ENCODE results near the gene BMAL1.

Gene BMAL1

DNA sequence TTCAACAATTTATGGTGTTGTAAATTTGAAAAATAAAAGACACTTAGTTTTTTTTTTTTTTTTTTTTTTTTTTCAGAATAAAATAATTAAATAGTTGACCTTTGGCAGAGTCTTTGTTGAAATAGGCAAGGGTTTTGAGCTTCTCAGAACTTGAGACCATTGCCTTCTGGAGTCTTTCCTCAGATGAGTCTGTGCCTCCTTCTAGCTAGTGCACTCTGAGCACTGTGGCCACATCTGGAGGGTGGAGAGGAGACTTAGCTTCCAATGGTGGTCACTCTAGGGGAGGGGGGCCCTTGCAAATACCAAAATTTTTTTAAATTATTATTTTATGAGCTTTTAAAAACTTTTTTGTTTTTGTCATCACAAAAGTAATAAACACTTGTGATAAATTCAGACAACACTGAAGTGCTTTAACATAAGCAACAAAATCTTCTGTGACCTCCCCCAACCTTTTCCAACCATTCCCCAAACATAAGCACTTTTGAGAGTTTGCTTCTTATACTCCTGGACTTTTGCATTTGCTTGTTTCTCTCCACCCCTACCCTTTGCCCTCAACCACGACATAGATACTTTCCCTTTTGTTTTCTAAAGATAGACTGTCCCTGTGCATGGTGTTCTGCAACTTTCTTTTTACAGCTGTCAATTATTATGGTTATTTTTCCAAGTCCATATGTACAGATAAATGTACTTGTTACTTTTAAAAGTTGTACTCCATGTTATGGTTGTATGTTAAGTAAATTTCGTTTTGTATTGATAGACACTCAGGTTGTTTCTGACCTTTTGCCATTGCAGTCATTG is 41.1 kb downstream of the BMAL1 start:
- peak in 2 of 3 donors; percentile 19 to 29 for DNase-seq

DNA sequence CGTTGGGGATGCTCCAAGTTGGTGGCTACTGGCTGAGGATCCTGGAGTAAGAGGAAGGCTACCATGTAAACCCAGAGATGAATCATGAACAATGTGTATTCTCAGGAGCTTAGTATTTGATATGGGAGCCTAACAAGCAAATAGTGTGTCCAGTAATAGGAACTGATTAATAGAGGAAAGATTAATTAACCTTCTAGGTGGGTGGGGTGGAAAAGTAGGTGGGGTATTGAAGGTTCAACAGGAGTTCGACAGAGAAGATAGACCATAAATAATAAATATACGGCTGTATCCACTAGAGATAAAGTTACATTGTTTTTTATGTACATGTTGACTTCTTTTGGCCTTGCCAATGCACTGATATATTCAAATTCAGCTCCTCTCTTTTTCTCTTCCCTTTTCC is 43.1 kb downstream of the BMAL1 start:
- no peak for DNase-seq

DNA sequence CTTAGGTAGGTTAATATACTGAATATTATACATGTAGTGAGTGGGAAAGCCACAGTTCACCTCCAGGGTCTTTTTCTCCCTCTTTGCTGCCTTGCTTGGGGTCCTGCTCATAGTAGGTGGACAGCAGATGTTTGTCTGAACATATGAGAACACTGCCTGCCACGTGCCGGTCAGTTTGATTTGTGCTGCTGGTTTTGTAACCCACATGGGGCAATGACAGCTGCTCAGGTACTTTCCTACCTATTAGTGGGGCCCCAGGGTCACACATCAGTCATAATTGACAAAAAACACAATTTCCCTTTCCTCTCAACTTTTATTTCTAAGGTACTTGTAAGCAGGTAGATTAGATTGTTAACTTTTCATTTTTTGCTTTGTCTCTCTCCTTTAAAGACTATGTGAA is 43.8 kb downstream of the BMAL1 start:
- DNase-seq: no peak

DNA sequence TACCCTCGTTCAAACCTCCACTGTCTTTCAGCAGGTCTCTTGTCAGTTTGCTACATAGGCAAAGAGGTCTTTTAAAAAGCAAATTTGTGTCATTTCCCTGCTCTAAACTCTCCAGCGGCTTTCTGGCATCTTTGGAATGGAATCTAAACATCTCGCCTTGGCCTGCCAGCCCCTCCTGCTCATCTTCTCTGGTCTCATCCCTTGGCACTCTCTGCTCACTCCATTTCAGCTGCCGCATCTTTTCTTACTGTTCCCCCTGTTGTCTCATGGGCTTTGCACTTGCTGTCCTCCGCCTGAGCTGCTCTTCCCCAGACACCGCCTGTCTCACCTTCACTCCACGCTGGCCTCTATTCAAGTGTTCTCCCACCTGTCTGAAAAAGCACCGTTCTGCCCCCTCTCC is 46.6 kb downstream of the BMAL1 start:
- DNase-seq: no peak

DNA sequence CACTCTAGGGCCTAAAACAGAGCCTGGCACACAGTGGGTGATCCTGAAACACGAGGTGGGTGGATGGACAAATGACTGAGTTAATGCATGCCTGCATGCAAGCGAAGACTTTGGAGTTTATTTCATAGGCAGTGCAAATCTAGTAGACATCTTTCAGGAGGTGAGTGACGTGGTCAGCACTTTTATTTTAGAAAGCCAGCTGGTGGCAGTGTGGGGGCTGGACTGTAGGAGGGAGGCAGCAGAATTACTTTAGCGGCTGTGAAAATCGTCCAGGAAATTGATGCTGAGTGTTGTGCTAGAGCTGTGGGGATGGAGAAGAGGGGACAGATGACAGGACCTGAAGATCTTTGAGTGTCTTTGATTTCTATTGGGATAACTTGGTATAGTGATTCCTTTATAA is 47.1 kb downstream of the BMAL1 start:
- DNase-seq: no peak

DNA sequence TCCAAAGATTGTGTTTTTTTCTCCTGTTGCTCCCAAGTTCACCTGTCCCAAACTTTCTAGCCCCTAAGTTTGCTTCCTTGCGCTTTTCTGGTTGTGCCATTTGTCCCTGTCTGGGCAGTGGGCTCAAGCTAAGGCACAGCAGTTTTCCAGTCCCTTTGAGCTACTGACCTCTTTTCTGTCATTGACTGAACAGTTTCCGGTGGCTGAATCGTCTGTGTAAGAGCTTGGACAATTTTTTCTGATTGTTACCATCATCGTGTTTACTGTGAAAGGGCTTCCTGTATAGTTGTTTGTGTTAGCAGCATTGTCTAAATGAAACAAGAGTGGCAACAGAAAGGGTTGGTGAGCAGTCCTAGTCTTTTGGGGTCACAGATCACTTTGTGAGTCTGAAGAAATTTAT is 49.8 kb downstream of the BMAL1 start:
- no peak for DNase-seq

DNA sequence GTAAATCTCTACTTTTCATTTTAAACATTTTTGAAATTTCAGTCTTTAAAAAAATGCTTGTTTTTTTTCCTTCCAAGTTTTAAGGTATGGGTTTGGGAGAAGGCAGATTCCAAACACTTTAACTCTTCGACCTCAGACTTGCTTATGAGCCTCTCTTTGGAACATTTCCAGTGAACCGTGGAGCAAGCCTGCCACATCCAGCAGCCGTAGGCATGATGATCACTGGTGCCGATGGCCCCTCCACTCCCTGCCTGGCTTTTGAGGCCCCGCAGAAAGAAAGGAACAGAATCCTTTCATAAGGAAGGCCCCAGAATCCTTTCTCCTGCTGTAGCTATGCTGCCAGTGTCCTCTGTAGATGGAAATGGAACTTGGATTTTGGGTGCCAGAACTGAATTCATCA is 50.7 kb downstream of the BMAL1 start:
- DNase-seq: no peak

DNA sequence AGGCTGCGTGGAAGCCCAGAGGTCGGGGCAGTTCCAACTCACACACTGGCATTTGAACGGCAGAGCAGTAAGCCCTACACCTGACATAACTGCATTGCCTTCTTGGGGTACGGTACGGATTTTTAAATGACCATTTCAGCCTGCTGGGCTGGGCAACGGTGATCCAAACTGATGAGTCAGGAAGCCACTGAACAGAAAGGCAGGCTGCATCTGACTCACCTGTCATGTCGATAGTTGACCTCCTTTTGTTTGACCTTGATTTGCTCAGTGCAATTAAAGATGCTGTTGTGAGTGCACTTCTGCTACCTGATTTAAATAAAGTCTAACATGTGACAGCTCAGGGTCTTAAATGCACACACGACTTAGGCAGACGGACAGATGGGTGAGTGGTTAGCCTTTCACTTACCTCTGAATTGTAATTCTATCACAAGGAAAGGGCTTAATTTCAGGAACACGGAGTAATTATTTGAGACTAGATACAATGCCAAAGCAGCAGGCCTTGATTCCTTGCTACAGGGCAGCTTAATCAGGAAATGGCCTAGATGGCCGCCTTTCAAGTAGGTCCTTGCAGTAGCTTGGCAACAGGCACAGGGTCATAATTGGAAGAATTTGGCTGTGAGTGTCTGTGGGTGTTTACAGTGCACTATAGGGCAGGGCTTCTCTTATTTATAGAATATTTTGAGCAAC is 52.2 kb downstream of the BMAL1 start:
- no peak for DNase-seq

DNA sequence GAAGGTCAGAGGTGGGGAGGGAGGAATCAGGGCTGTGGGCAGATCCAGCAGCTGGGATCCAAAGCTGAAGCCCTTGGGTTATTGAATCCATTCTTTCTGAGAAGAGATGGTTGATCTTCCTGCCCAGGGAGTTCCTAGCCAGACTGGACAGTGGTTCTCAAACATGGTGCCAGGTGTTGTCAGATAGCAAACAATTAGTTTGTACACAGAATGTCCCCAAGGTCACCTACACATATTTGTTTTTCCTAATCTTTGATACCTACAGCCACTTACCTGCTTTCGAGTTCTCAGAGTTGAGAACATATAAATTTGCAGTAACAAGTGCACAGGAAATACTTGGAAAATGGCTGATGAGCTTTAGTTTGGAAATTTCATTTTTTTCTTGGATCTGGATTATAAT is 54.5 kb downstream of the BMAL1 start:
- DNase-seq: no peak

DNA sequence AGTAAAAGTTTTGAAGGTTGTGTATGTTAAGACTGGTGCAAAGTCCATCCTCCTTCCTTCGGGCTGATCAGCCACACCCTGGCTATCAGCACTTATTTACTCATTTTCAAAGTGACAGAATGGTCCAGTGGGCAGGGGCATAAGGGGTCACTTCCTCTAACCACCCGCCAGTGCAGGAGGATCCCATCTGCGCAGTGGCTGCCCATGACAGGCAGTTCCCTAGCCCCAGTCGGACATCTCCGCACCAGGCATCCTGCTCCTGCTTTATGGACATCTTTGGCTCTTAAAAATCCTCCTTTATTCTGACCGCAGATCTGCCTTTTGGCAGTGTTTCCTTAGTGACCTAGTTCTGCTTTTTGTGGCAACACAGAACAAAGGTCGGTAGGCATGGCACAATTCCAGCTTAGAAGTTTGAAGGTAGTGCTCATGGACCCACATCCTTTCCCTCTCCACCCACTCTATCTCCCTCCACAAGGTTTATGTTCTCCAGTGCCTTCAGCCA is 55.9 kb downstream of the BMAL1 start:
- DNase-seq: peak; percentile 41 to 57 (median 56)

DNA sequence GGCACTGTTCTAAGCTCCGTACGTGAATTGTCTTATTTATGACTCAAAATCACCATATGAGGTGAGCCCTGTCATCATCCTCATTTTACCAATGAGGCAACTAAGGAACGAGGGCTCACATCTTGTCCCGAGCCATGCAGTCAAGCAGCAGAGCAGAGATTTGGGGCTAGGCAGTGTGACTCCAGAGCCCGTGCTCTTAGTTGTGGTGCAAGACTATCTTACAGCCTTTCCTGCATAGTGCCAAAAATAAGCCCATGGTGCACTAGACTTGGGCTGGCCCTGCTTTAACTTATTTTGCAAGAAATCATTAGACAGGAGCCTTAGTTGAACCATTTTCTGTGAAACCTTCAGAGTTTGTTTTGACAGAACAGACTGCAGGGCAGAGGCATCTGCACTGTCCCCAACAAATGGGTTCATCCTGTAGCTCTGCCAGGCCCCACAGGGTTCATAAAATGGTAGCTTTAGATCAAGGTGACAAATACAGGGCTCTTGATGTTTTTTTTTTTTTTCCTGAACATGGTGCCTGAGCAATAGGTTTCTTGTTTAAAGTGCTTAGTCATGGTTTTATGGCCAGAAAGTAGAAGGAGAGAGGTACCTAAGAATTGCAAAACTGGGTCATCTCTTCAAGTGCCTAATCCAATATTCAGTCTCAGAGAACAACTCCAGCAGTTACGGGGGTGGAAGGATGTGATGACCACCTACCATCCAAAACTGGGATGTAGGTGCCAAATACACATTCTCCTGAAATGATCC is 56.6 kb downstream of the BMAL1 start:
- DNase-seq: no peak

DNA sequence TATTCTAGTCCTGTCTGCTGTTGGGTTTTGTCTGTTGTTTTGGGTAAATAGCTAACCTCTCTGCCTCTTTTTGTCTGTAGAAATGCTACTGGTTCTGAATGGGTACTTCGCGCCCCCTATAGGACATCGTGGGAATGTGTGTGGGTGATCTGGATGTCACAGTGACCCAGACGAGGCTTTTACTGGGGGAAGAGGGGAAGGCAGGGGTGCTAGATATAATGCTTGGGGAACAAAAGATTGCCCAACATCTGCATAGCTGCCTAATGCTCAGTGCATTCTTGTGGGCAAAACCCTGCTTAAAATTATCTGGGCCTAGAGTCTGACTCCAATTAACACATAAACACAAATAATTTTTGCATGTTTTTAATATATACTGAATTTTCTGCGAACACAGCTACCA is 57.7 kb downstream of the BMAL1 start:
- DNase-seq: peak; percentile 74 to 79 (median 78)

DNA sequence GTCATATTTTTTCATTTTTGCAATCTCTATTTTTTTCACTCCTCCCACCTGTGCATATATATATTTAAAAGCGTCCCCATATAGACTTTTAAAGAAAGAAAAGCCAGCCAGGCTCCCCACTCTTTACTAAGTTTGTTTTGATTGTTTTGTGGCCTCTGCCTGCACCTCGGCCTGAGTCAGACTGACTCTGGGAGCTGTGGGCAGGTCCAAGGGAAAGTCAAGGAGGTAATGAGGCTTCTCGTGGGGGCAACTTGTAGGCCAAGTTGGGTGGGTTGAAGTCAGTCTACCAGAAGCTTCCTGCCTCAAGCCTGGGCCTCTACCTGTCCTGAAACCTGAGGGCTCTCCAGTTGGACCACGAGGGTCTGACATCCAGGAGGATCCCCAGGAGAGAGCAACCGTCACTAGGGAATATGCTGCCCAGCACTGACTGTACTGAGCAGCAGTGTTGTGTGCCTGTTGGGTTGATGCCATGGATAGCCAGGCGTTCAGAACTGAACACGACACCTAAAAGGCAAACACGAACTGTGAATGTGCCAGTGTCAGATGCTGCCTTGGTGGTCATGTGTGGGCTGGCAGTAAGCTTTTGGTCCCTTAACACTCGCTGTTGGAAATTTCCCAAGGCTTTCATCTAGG is 58.8 kb downstream of the BMAL1 start:
- no peak for DNase-seq

DNA sequence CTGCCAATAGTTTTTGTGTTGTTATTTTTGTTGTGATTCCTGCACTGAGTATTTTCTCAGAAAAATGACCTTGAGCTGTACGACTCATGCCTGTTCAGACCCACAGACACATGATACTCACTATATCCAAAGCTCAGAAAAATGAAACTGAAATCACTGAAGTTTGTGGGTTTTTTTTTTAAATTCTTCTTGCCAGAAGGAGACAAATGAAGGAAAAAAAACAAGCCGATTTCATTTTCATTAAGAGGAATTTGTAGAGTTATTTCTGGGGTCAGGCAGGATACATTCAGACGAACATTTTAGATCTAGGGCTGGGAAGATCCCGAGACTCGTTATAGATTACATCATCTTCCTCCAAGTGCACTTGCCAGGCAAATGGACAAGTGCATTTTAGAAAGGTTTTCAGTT is 60.4 kb downstream of the BMAL1 start:
- DNase-seq: peak; percentile 38 to 79 (median 54)

DNA sequence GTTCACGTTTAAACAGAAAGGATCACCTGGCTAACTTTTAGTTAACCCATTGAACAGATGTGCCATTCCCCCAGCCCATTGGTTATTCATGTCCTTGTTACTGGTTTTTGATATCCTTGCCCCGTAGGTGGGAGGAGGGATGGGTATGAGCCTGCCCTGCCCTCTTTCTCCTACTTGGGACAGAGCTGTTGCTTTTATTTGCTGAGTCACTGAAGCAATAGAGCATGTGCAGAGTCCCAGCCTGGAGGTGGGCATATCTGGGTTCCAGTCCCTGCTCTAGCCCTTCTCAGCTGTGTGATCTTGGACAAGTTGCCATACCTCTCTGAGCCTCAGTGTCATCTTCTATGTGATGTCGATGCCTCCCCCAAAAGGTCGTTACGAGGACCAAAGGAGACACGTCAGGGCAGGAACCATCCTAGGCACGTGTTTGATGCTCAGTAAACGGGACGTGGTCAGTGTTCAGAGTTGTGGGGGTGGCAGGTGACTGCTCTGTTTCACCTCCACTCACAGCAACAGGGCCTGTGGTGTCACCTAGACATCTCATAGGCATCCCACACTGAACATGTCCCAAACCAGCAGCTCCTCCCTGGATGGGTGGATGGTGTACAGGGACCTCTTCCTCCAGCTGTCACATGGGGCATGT is 61.0 kb downstream of the BMAL1 start:
- DNase-seq: peak; percentile 32 to 47 (median 36)

DNA sequence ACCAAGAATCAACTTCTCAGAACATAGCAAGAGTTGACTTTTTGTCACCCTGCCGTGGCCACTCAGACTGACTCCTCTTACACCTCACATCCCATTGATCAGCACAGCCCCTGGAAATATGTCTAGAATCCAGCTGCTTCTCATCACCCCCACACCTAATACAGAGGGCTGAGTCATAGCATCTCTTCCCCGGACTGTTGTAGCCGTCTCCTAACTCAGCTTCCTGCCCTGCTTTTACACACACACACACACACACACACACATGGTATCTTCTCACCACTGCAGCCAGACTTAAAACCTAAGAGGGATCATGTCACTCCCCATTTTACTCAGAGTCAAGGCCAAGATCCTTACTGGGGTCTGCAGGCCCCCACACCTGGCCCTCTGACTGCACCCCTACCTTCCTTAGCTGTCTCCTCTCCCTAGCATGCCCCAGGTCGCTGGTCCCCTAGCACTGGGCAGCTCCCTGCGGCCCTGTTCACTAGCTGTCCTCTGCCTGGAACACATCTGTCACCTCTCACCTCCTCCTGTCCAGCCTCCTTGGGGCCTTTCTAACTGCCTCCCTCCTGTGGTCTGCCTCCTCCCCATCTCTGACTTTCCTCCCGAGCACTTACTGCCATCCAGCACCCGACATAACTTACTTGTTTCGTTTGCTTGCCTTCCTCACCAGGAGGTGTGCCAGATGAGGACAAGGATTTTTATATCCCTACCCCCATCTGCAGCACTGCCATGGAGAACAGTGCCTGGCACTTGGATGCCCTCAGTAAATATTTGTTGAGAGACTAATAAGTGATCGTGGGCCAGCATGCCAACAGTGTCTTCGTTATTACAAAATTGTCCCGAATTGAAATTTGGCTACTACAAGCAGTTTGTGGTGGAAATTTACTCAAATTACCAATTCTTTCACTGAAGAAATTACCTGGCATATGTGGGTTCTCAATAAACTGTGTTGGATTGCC is 61.9 kb downstream of the BMAL1 start:
- peak in 2 of 3 donors; percentile 36 to 49 for DNase-seq

DNA sequence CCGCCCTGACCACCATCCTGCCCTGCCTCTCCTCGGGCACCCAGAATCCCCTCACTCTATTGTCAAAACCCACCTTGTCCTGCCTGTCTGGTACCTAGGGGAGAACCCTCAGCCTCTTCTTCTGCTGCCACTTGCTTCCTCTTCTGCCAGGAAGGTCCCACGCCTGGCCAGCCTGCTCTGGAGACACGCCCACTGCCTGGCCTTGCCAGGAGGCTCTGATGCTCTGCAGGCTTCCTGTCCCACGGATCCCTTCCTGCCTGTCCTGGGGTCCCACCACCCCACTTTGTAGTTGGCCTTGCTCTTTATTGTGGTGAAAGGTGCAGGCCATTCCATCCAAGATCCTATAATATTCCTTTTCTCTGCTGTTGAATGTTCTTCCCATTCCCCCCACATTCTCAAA is 63.4 kb downstream of the BMAL1 start:
- DNase-seq: peak; percentile 39 to 62 (median 39)

DNA sequence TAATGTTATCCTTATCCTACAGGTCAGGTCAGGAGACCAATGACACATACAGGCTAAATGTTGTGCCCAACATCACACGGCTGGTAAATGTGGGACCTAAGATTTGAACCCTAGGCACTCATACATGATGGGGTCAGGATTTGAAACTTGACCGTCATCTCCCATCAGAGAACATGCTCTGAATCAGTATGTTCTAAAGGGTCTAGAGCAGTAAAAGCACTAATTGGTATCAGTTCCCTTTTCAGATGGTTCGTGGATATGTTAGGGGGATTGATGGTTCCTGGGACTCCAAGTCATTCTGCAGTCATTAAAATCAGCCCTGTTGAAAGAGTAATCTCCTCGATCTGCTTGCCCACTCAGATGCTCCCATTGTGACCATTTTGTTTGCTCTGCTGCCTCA is 65.5 kb downstream of the BMAL1 start:
- DNase-seq: no peak

DNA sequence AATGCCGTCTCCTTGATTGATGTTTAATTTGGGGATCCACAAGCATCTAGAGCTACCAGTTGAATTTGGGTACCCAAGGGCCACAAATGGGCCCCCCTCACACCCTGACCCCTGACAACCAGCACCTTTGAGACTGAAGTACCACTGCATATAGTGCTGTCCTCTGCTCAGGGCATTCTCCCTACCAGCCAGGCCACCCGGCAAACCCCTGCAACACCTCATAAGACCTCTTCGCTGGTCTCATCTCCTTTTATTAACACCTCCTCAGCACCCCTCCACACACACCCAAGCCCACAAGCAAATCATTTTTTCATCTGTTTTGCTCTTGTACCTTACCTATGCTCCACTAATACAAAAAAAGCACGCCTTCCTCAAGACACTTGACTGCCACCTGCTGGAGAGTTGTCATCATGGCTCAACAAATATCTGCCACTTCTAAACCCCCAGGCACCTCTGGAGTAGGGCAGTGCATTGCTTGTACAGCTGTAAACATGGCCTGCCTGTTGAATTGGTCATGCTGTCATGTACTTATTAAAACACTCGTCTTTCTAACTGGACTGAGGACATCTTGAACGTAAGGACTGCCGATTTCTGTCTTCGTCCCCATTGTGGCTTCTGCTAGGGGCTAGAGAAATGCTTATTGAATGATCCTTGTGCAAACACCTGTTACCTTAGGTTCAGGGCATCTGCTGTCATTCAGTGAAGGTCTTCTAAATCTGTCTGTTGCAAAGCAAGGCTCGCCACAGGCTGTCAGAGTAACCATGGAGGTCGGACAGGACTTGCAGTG is 66.5 kb downstream of the BMAL1 start:
- DNase-seq: peak; percentile 75 to 81 (median 79)

DNA sequence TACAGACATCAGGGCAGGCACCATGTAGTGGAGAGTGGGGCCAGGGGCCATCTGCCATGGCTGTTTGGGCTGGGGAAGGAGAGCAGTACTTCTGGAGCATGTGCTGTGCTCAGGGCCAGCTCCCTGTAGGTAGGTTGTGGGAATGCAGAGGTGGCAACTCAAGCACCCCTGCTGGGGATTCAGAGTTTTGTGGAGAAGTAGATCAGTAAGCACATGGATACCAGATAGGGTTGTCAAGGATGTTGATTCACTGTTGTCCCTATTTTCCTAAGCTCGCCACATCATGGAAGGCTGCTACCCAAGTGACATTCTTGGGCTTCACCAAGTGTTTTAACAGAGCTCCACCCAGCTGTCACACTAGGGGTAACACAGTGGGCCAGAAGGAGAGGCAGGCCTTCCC is 67.2 kb downstream of the BMAL1 start:
- DNase-seq: no peak

All from suppressor macrophage treated with lipopolysaccharide for 1 hour (primary cell).